ENCODE data around the gene KCTD19. TPM values are rescaled to one million over a fixed set of nuclear protein-coding genes. Genes with fewer than 3 reads are reported as not detected.

Gene KCTD19
- total RNA-seq, 1 donor from 2014 or later = 1.3 TPM

DNA sequence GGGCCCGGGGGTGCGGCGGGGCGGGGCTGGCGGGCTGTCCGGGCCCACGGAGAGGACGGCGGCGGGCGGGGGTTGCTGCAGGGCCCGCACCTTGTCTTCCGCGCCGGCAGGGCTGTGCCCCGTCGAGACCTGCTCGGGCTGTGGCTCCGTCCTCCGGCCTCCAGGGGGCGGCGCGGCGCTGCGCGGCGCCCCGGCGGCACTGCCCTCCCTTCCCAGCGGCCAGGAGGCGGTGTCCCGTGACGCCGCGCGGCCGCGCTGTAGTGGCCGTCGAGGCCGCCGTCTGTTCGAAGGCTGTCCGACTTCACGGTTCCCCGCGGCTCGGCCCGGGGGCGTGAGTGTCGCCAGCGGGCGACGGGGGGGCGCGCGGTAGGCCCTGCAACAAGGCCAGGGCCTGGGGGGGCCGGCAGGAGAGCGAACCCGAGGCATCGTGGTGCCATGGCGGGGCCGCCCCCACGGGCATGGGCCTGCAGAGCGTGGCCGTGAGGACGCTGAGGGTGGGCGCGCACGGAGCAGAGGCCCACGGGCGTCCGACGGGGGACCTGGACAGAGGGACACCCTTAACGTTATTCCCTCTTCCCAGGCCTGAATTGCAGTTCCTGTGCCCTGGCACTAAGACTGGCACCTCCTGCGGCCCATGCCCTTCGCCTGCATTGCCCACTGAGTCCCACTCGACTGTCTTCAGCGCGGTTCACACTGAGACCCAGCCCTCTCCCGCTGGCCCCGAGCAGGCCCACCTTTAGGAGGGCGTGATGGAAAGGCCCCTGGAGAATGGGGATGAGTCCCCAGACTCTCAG, 47.0 kb downstream of the KCTD19 start, which contains the start of gene PLEKHG4:
TSS of gene PLEKHG4 (plus strand) at position 237 of the 794 bp plus-strand sequence. CDS start at position 750, 513 bp downstream.
- Mint-ChIP-seq H3K4me1 (no peaks in the 10 kb centered on the region), H3K36me3 (ENCODE audit: low read depth) (no peaks in the 10 kb centered on the region), H3K27ac (ENCODE audit: unreplicated experiment) (no peak within 1 kb of the TSS), H3K27me3 (ENCODE audit: low read depth) (no peaks in the 10 kb centered on the region), H3K9me3 (no peaks in the 10 kb centered on the region), H3K4me3 (peak within 1 kb of the TSS; percentile 74)
- peak; percentile 63 for DNase-seq (ENCODE audit: low read depth, low spot score)
- TF ChIP-seq, protein P1, sequence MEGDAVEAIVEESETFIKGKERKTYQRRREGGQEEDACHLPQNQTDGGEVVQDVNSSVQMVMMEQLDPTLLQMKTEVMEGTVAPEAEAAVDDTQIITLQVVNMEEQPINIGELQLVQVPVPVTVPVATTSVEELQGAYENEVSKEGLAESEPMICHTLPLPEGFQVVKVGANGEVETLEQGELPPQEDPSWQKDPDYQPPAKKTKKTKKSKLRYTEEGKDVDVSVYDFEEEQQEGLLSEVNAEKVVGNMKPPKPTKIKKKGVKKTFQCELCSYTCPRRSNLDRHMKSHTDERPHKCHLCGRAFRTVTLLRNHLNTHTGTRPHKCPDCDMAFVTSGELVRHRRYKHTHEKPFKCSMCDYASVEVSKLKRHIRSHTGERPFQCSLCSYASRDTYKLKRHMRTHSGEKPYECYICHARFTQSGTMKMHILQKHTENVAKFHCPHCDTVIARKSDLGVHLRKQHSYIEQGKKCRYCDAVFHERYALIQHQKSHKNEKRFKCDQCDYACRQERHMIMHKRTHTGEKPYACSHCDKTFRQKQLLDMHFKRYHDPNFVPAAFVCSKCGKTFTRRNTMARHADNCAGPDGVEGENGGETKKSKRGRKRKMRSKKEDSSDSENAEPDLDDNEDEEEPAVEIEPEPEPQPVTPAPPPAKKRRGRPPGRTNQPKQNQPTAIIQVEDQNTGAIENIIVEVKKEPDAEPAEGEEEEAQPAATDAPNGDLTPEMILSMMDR (conservative IDR thresholded peaks at IDR 0.05) = peak; percentile 76

- Mint-ChIP-seq H3K27ac (ENCODE audit: unreplicated experiment) (no peak overlapping the region), H3K9me3 (no peaks in the 10 kb centered on the region), H3K27me3 (ENCODE audit: low read depth) (no peaks in the 10 kb centered on the region), H3K4me1 (no peaks in the 10 kb centered on the region), H3K36me3 (ENCODE audit: low read depth) (no peaks in the 10 kb centered on the region), H3K4me3 (peak overlapping the region; percentile 74)
- TF ChIP-seq, protein P1 (conservative IDR thresholded peaks at IDR 0.05) = no peak
- DNase-seq (ENCODE audit: low read depth, low spot score) = no peak
Observed at GRCh38 chr16:67278773-67279295, 47.7 kb downstream of the KCTD19 start.

- Mint-ChIP-seq H3K36me3 (ENCODE audit: low read depth) (no peaks in the 10 kb centered on the region), H3K27me3 (ENCODE audit: low read depth) (no peaks in the 10 kb centered on the region), H3K4me3 (peak overlapping the region; percentile 74), H3K4me1 (no peaks in the 10 kb centered on the region), H3K27ac (ENCODE audit: unreplicated experiment) (no peak overlapping the region), H3K9me3 (no peaks in the 10 kb centered on the region)
- DNase-seq (ENCODE audit: low read depth, low spot score) = no peak
- TF ChIP-seq, protein P1 (conservative IDR thresholded peaks at IDR 0.05) = no peak
Observed at GRCh38 chr16:67277999-67278772, 48.4 kb downstream of the KCTD19 start.

- no peak for DNase-seq (ENCODE audit: low read depth, low spot score)
- no peak overlapping the region for H3K4me3 Mint-ChIP-seq
- no peaks in the 10 kb centered on the region for H3K36me3 Mint-ChIP-seq (ENCODE audit: low read depth)
- no peaks in the 10 kb centered on the region for H3K9me3 Mint-ChIP-seq
- H3K4me1 Mint-ChIP-seq = no peaks in the 10 kb centered on the region
- H3K27me3 Mint-ChIP-seq (ENCODE audit: low read depth) = no peaks in the 10 kb centered on the region
- TF ChIP-seq, protein P1 (conservative IDR thresholded peaks at IDR 0.05) = no peak
- no peak overlapping the region for H3K27ac Mint-ChIP-seq (ENCODE audit: unreplicated experiment)
Observed at GRCh38 chr16:67277294-67277998, 49.1 kb downstream of the KCTD19 start.

GRCh38 chr16:67275321-67275720, 51.2 kb downstream of the KCTD19 start:
- no peak overlapping the region for H3K27ac Mint-ChIP-seq (ENCODE audit: unreplicated experiment)
- H3K36me3 Mint-ChIP-seq (ENCODE audit: low read depth) = no peaks in the 10 kb centered on the region
- H3K4me3 Mint-ChIP-seq = no peak overlapping the region
- TF ChIP-seq, protein P1 (conservative IDR thresholded peaks at IDR 0.05) = no peak
- no peaks in the 10 kb centered on the region for H3K4me1 Mint-ChIP-seq
- H3K27me3 Mint-ChIP-seq (ENCODE audit: low read depth) = no peaks in the 10 kb centered on the region
- no peaks in the 10 kb centered on the region for H3K9me3 Mint-ChIP-seq
- no peak for DNase-seq (ENCODE audit: low read depth, low spot score)
